Measurements from ENCODE around the gene CATSPERD.
"Not testable (repeated sequence)": the region's sequence is repeated elsewhere in the genome, so short reads cannot be mapped to it uniquely, and the experiment has no call there.

The CATSPERD gene

DNA sequence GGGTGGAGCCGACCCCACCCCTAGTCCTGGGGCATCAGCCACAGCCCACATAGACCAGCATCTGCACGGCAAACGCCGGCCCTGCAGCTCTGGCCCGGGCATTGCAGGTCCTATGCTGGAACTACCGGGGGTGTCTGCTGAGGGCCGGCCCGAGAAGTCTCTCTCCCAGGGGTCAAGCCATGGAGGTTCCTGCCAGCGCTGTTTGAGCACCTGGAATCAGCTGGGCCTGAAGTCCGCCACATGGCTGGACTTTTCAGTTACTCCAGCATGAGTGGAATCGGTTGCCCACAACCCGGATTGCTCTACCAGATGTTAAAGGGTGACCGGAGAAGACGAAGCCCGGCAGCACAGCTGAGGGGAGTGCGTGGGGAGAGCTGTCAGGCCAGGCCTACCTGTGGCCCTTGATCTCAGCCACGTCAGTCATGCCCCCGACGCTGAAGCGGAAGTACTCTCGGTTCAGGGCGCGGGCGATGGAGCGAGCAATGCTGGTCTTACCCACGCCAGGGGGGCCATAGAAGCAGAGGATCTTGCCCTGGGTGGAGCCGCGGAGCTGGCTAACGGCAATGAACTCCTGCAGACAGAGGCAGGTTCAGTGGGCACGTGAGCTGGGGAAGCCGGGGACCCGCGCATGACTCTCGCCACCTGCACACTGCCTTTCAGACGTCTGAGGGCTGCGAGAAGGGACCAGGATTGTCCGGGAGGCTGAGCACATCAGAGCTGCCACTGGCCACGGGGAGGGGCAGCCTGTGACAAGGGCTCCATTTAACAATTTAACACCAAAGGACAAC lies 21.6 kb upstream of the CATSPERD start:
- no peak for DNase-seq

DNA sequence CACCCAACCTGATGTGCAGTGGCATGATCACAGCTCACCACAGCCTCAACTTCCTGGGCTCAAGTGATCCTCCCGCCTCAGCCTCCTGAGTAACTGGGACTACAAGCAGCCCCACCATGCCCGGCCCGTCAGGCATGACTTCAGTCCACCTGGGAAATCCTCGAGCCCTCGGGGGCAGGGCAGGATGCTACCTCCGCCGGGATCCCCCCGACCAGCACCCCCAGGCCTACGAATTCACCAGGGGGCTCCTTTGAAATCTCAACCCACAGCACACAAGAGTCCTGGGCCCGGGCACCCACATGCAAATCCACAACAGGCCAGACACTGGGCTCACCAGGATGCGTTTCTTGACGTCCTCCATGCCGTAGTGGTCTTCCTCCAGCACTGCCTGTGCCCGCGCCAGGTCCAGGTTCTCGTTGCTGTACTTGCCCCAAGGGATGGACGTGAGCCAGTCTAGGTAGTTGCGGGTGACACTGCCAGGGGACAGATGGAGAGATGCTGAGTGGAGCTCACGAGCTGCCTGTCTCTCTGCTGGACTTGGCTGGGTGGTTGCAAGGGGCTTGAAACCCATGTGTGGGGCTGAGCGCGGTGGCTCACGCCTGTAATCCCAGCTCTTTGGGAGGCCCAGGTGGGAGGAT lies 19.9 kb upstream of the CATSPERD start:
- DNase-seq = no peak

DNA sequence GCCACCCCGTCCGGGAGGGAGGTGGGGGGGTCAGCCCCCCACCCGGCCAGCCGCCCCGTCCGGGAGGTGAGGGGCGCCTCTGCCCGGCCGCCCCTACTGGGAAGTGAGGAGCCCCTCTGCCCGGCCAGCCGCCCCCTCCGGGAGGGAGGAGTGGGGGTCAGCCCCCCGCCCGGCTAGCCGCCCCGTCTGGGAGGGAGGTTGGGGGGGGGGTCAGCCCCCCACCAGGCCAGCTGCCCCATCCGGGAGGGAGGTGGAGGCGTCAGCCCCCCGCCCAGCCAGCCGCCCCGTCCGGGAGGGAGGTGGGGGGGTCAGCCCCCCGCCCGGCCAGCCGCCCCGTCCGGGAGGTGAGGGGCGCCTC lies 18.4 kb upstream of the CATSPERD start:
- not testable (repeated sequence) for DNase-seq

DNA sequence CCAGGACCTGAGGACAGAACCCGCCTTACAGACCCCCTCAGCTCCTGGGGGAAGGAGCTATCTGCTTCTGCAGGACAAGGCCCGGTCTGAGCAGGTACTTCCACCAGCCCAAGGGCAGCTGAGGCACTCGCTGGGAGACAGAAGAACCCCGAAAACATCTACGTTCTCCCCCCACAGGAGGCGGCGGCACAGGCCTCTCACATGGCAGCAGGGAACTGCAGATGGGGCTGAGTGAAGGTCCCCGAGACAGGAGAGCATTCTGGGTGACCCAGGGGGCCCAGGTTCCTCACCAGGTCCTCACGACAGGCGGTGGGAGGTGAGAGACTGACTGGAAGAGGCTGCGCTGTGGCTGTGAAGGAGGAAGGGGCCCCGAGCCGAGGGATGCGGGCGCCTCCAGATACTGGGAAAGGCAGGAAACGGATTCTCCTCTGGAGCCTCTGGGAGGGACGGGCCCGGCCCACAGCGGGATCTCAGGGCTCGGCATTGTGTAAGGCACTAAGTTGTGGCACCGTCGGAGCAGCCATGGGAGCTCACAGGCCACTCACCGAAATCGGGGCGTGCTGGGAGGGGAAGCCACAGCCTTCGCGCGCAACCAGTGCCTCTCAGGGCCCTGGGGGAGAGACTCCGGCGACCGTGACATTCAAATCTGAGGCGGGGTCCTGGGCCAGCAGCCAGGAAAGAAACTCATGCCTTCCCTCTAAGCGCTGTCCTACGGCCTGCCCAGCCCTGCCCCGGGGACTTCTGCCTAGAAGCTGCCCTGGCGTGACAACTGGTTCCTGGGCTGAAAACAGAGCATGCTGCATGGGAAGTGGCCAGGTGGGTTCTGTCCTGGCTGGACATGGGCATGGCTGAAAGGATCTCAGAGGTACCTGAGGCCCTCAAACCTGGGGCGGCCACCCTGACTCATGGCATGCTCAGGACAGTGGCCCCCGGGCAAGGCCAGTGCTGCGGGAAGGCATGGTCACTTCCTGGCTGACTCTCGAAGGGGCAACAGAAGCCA lies 16.3 kb upstream of the CATSPERD start:
- no peak for DNase-seq

DNA sequence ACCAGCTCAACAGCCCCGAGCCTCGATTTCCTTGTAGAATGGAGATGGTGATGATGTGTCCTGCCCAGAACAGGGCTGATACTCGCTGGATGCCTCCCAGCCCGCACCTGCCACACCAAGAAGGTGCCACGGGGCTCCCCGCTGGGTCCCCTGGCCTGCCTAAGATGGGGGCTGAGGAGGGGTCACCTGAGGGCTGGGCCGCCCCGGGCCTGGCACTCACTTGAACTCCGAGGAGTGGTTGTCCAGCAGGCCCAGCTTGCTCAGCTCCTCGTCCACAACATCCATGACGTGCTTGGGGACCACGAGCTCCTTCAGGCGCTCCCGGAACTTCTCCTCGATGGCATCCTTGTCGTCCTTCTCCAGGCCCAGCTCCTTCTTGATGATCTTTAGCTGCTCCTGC lies 14.9 kb upstream of the CATSPERD start:
- DNase-seq = no peak

DNA sequence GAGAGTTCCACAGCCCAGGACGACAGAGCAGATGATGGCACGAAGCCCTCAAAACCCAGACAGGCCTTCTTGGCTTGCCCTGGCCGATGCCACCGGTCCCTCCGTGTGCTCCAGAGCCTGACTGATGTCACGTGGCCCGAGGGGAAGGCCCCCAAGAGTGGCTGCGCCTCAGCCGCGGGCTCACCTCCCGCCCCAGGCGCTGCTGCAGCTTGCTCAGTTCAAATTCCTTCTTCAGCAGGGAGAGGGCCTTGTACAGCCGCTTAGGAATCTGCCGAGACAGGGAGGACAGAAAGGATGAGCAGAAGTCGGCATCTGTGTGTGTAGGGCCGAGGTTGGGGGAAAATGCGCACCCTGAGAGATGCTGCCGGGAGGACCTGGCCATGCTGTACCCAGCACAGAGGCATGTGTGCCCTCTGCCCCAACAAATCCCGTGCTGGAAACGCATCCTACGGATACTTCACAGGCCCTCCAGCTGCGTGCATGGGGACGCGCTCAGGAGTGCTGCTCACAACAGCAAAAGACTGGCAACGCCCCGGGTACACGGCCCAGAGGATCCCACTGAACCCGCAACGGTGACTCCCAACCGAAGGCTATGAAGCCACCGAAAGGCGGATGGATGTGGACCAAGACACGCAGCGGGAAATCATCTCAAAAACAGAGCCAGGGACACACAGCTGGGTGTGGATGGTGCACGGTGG lies 13.4 kb upstream of the CATSPERD start:
- DNase-seq = no peak

DNA sequence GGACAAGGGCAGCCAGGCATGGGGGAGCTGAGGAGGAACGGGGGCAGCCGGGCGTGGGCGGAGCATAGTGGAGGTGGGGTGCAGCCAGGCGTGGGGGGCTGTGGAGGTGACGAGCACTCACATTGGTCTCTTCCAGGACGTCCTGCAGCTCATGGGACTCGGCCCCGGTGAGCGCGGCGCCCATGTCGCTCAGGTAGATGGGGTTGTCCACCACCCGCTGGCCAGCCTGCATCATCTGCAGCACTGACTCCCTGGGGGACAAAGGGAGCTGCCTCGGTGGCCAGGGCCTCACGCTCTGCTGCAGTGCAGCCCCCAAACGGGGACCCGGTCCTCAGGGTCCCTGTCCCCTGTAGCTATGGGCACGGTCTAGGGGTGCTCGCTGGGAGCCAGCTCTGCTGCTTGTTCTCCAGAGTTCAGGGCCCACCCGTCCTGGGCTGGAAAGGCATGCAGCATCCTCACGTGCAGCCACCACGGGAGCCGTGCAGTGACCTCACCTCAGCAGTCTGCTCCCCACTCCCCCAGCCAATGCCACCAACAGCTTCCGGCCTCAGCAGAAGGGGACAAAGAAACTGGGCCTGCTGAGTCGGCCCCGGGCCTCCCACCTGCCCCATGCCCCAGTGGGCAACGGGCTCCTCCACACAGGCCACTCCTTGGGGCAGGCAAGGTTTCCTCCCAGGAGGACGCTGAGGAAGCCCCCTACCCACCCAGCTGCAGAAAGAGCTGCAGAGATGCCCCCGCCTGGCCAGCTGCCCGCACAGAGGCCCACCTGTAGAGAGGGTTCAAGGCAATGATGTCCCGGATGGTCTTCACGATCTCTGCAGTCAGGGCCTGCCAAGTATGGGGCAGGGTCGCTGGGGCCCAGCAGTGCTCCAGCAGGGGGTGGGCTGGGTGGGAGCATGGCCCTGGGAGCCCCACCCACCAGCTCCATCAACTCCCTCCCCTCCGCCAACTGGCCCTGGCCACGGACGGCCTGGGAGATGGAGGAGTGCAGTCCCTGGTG lies 12.6 kb upstream of the CATSPERD start:
- no peak for DNase-seq

DNA sequence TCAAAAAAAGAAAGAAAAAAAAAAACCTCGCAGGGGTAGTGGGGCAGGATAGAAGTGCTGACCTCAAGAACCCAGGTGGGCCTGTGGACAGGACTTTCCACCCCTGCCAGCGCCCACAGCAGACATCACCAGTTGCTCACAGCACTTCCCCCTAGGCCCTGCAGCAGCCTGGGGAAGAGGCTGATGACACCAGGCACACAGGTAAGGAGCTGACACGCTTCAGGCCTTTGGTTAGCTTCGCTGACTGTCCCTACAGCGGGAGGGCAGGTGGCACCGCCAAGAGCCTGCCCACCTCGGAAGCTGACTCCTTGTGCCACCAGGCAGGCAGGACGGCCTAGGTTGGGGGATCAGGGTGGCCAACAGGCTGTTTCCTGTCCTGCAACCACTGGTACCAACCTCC lies 9.4 kb upstream of the CATSPERD start:
- no peak for DNase-seq

DNA sequence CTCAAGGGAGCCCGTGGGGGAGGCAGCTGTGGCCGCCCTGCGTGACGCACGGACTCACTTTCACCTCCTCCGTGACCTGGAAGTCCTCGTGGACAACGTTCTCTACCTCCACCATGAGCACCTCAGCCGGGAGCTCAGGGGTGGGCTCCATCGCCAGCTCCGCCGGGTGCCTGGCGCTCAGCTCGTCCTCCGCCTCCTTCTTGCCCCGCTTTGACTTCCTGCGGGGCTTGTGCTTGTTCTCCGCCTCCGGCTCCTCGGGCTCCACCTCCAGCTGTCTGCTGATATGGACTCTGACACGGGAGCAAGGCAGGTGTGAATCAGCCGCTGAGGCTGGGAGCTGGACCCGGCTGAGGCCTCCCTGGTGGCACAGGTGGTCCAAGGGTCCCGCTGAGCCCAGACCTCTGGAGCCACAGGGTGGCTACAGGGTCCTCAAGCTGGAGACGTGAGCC lies 8.7 kb upstream of the CATSPERD start:
- no peak for DNase-seq

DNA sequence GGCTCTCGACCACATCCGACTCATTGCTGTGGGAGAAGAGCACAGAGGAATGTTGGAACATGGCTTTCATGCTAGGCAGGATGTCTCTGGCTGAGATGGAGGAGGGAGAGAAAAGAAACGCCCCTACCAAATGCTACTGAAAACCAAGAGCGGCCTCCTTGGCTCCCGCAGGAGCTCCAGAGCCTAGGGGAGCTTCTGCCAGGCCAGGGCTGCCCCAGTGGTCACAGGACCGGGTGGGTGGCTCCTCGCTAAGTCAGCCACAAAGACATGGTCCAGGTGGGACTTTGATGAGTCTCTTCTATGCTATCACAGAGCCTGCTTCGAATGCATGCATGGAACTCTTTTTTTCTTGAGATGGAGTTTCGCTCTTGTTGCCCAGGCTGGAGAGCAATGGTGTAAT lies 7.2 kb upstream of the CATSPERD start:
- no peak for DNase-seq

DNA sequence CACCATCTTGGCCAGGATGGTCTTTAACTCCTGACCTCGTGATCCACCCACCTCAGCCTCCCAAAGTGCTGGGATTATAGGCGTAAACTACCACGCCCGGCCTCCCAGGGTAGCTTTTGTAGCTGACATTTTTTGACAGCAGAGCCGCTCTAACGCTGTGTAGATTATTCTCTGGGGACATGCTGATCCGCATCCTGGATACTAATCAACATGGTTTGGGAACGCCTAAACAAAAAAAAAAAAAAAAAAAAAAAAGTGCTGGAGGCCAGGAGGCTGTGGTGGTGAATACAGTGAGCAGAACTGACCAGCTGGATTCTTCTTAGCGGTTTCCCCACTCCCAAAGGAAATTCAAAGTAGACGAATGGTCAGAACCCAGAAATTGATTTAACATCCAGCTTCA lies 5.6 kb upstream of the CATSPERD start:
- no peak for DNase-seq

DNA sequence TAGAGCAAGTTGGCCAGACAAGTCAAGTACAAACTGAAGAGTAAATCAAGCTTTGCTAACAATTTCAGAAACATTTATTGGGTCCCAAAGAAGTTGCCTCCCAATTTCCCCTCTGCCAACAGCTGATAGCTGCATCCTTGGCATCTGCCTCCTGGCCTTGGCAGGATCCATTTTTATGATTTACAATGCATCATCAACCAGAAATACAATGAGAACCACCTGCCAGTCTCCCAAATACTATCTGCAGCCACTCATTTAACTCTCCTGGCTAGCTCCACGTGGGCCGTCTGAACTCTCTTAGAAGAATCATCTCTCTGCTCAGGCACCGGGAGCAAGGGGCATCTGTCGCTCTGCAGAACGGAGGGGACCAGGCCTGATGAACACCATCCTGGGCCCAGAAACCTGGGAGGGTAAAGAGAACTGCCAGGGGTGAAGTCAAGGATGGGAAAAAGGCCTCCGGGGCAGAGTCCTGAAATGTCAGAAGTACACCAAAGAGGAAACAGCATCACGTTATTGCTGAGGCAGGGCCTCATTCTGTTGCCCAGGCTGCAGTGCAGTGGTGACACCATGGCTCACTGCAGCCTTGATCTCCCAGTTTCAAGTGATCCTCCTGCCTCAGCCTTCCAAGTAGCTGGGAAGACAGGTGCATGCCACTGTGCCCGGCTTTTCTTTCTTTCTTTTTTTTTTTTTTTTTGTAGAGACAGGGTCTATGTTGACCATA lies 3.1 kb upstream of the CATSPERD start:
- no peak for DNase-seq

DNA sequence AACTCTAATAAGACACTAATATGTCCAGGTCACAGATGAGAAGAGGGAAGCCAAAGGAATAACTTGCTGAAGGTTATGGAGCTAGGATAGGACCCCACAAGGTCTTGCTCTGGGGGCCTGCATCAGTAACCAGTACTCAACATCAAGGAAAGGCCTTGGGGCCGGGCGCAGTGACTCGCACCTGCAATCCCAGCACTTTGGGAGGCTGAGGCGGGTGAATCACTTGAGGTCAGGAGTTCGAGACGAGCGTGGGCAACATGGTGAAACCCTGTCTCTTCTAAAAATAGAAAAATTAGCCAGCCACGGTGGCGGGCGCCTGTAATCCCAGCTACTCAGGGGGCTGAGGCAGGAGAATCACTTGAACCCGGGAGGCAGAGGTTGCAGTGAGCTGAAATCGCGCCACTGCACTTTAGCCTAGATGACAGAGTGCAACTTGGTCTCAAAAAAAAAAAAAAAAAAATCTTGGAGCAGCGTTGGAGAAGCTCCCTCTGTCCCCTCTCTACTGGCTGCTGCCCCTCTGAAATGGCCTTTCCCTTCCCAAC lies 2.3 kb upstream of the CATSPERD start:
- no peak for DNase-seq

DNA sequence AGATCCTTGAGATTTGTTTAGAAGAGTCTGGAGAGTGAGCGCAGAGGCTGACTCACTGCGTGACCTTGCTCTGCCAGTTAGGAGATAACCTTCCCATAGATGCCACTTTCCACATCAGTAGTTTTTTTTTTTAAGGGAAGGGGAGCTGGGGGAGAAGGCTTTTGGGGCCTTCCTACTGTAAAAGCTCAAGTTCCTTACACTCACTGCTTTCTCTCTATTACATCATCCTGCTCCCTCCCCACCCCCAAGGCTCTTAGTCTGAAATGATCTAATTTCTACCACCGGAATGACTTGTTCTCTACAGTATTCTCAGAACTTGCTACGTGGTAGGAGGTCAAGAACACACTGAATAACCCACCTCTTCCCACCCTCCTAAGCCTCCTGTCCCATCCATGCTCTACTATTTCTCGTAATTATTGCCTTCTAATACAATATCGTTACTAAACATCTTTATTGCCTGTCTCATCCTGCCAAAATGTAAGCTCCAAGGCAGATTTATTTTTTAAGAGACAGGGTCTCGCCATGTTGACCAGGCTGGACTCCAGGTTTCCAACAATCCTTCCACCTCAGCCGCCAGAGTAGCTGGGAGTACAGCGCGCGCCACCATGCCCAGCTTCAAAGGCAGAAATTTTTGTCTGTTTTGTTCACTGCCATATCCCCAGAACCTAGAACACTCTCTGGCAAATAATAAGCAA lies 1.7 kb upstream of the CATSPERD start:
- no peak for DNase-seq

DNA sequence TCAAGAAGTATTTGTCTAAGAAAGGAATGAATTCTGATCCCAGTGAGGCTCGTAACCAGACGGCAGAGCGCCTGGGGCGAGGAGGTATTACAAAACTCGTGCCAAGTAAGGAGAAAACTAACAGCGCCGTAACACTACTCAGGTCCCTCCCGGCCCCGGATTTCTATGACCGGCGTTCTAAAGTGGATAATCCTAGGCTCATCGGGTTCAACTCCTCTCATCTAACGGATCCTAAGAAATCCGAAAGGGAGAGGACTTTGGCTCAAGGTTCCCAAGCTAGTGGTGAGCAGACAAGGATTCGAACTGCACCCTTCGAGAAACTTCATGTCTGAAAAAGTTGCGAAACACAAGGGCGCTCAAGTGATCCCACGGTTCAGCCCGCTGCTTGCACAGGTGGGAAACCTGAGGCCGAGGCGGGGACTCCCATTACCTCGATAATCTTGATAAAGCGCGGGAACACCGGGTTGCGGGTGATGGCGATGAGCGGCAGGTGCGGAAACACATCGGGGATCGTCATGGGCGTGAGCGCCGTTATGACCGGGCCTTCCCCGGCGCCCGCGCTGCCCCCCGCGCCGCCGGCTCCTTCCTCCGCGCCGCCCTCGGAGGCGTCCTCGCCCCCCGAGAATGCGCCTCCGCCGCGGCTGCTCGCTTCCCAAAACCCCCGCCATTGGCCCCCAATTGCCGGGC lies 1.0 kb upstream of the CATSPERD start:
- DNase-seq = no peak

DNA sequence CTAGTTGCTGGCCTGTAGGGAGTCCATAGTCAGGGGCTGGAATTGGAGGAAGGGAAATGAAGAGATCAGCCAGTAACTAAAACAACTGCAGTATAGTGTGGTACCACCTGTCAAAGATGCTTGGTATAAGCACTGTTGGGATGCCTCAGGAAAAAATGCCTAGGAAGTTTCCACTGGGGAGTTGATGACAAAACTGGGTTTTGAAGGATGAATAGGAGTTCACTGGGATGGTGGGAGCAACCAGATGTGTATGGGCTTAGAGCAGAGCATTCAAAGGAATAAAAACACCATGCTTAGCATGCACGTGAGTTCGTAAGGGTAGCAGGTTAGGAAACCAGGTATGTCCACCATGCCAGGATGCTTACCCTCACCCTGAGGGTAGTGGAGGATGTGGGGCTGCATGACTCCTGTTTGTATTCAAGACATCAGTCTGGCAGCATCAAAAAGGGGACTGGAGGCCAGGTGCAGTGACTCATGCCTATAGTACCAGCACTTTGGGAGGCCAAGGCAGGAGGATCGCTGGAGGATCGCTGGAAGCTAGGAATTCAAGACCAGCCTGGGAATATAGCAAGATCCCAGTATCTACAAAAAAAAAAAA lies 7.1 kb downstream of the CATSPERD start:
- no peak for DNase-seq

DNA sequence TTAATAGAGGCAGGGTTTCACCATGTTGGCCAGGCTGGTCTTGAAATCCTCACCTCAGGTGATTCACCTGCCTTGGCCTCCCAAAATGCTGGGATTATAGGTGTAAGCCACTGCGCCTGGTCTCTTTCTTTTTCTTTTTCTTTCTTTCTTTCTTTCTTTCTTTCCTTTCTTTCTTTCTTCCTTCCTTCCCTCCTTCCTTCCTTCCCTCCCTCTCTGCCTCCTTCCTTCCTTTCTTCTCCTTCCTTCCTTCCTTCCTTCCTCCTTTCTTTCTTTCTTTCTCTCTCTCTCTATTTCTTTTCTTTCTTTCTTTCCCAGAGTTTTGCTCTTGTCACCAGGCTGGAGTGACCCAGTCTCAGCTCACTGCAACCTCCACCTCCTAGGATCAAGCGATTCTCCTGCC lies 12.7 kb downstream of the CATSPERD start:
- not testable (repeated sequence) for DNase-seq

DNA sequence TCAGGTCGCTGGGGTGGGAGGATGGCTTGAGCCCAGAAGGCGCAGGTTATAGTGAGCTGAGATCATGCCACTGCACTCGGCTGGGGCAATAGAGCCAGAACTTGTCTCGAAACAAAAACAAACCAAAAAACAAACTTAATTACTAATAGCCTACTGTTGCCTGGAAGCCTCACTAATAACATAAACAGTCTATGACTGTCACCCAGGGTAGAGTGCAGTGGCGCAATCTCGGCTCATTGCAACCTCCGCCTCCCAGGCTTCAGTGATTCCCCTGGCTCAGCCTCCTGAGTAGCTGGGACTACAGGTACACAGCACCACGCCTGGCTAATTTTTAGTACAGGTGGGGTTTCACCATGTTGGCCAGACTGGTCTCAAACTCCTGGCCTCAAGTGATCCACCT lies 18.0 kb downstream of the CATSPERD start:
- DNase-seq = no peak

DNA sequence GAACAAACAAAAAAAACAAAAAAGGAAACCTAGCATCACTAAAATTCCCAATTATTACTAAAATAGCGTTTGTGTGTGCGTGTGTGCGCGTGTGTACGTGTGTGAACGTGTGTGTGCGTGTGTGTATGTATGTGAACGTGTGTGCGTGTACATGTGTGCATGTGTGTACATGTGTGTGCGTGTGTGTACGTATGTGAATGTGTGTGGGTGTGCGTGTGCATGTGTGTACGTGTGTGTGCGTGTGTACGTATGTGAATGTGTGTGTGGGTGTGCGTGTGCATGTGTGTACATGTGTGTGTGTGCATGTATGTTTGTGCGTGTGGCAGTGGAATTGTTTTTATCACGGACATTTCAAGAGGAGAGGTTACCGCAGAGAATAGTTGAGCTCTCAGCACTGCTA lies 21.6 kb downstream of the CATSPERD start:
- no peak for DNase-seq
